Esophagus squamous epithelium (tissue), 5 donors: ENCODE results near the gene MARCHF11. TPM values are rescaled to one million over a fixed set of nuclear protein-coding genes. Genes with fewer than 3 reads are reported as not detected.
A peak's percentile ranks its signal among the peaks of the same experiment; 100 is the strongest.

Source experiments
- DNase-seq: peaks from one replicate; lab custom pipeline; 2025; lab: John Stamatoyannopoulos, UW
- H3K27ac ChIP-seq, 4 donors: fragments of 200-600 bp; sonication (generic); one replicate each; pipeline ENCODE4 v1.5.1; 2016 to 2019; ENCODE audit warnings: mild to moderate bottlenecking in 1 of 4
- H3K27me3 ChIP-seq, 4 donors: fragments of 200-600 bp; sonication (generic); 1 replicate in 3 of 4; 2 replicates in 1 of 4; pipeline versions ENCODE4 v1.5.1 to v1.6.0; 2017 to 2021; ENCODE audit warnings: antibody characterized with exemption in 1 of 4
- H3K36me3 ChIP-seq, 3 donors: fragments of 200-600 bp; sonication (generic); one replicate each; pipeline ENCODE4 v1.5.1; 2016 to 2019
- H3K4me1 ChIP-seq, 3 donors: fragments of 200-600 bp; sonication (generic); one replicate each; pipeline ENCODE4 v1.5.1; 2017 to 2019
- H3K4me3 ChIP-seq, 4 donors: fragments of 200-600 bp; sonication (generic); 1 replicate in 3 of 4; 2 replicates in 1 of 4; pipeline ENCODE4 v1.5.1; 2016 to 2019; ENCODE audit warnings: mild to moderate bottlenecking in 2 of 4, moderate library complexity in 1 of 4
- H3K9me3 ChIP-seq, 3 donors: fragments of 200-600 bp; sonication (generic); one replicate each; pipeline ENCODE4 v1.5.1; 2016 to 2019
- CTCF ChIP-seq, 6 experiments: fragments of 450-650 bp in 4 of 6; fragments of 200-600 bp in 2 of 6; sonication (generic) in 2 of 6; IDR thresholded peaks; one replicate each; pipeline ENCODE4 v1.5.1; 2016 to 2019; ENCODE audit warnings: antibody characterized with exemption in 6 of 6, mild to moderate bottlenecking in 4 of 6, moderate library complexity in 4 of 6
- POLR2A ChIP-seq, 4 donors: fragments of 450-650 bp; IDR thresholded peaks; one replicate each; pipeline ENCODE4 v1.6.1; 2017; ENCODE audit warnings: antibody characterized with exemption in 4 of 4, mild to moderate bottlenecking in 4 of 4, moderate library complexity in 3 of 4
- WGBS, 2 donors: methylation state at CpG; one replicate each; pipeline ENCODE4 v1.1.5; 2018; 5-methylcytosine and 5-hydroxymethylcytosine counted together
- intact Hi-C: fragments of 100-400 bp; cut with DNase I; formaldehyde crosslinking; loops from one replicate; pipeline ENCODE4 v1.15.0; 2022
- total RNA-seq, 4 donors: library from RNA; depleted of rRNA; stranded (reverse); fragments of >200 nt; gene quantifications; one replicate each; pipeline ENCODE4 v1.1.0, GENCODE V29; 2016
- donor health status: DM: yes; HTN: yes; CAD: no.

Gene MARCHF11
- total RNA-seq, 4 donors from 2014 or later, result not detected

DNA sequence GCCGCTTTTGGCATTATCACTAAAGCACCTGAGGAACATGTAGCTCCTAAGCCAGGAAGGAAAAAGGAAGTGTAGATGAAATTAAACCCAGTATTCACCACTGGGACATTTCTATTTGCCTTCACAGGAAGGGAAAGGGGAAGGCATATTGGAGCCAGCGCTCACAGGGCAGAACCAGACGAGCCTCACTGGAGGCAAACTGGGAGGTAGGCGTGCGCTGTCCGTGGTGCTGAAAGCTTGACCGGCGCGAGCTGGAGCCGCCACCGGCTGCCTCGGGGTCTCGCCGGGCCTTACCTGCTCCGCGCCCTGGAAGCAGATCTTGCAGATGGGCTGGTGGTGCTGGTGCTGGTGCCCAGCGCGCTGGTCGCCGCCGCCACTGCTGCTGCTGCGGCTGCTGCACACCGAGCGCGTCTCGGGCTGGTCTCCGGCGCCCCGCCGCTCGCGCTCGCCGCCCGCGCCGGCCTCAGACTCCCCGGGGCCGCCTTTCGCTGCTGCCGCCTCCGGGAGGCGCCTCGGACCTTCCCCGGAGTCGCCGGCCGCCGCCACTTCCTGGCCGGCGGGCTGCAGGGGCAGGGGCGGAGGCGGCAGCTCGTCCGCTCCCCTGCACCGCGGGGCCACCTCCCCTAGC lies 732 bp downstream of the MARCHF11 start:
- no peaks in the 10 kb centered on the region for H3K9me3 ChIP-seq
- 12 to 15% methylated on average over 3 to 11 of the region's 57 CpGs for WGBS, 2 donors
- no peak overlapping the region for H3K27ac ChIP-seq
- H3K4me3 ChIP-seq, result peak overlapping the region in 2 of 4 donors; percentile 25 to 48
- no peak for TF ChIP-seq POLR2A (IDR thresholded peaks at IDR 0.05)
- DNase-seq, result no peak
- H3K4me1 ChIP-seq, result peaks cover 0 to 18% (median 8%) of the 10 kb centered on the region in 3 donors
- H3K27me3 ChIP-seq, result peaks cover 7 to 79% (median 10%) of the 10 kb centered on the region in 4 donors
- H3K36me3 ChIP-seq, result no peaks in the 10 kb centered on the region
- intact Hi-C loops, result no loop called here

DNA sequence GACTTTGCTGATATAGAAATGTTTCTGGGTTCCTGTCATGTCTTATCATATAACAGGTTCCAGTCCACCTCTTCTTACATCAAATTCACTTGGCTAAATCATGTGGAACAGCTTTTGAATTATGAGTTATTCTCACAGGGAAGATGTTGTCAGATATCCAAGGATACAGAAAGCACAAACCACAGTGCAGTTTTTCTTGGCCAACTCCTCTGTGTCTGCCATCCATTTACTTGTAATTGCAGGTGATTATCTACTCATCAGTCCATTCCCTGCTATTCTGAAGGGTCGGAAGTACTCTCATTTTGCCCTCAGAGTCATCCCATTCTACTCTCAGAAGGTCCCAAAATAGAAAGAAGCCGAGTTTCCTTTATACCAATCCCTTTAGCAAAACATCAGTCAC lies 10.0 kb downstream of the MARCHF11 start:
- Histone ChIP-seq H3K36me3 (no peaks in the 10 kb centered on the region), H3K4me3 (no peak overlapping the region), H3K27me3 (peaks cover 0 to 5% (median 0%) of the 10 kb centered on the region in 4 donors), H3K9me3 (no peaks in the 10 kb centered on the region), H3K27ac (no peak overlapping the region), H3K4me1 (no peaks in the 10 kb centered on the region)
- 12 to 57% methylated on average over 2 of the region's 2 CpGs for WGBS, 2 donors
- DNase-seq, result no peak
- intact Hi-C loops, result loop anchor here (10.0 kb wide), 1 partner anchor 285 kb away; no protein-coding TSS in a partner anchor
- TF ChIP-seq CTCF (IDR thresholded peaks at IDR 0.05), result no peak
- TF ChIP-seq POLR2A (IDR thresholded peaks at IDR 0.05), result no peak

DNA sequence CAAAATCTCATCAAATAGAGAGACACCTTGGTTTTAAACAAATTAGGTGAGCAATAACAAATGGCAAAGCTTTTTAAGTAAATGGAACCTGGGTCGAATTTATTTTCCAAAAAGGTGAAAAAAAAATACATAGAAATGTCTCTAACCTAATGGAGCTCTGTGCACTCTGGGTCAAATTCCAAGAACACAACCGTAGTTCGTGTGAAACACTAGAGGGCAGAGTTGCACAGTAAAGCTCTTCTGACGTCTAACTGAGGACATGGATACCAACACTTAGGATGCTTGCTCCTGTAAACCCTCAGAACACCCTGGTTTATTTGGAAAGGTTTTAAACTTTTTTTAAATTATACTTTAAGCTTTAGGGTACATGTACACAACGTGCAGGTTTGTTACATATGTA lies 18.9 kb downstream of the MARCHF11 start:
- Histone ChIP-seq H3K27ac (no peak overlapping the region), H3K4me1 (no peaks in the 10 kb centered on the region), H3K9me3 (no peaks in the 10 kb centered on the region), H3K27me3 (no peaks in the 10 kb centered on the region), H3K36me3 (no peaks in the 10 kb centered on the region), H3K4me3 (no peak overlapping the region)
- TF ChIP-seq POLR2A (IDR thresholded peaks at IDR 0.05) (no peak), CTCF (IDR thresholded peaks at IDR 0.05) (peak; percentile 9 to 57 (median 35))
- intact Hi-C loops, result loop anchor here (10.0 kb wide), 1 partner anchor 294 kb away; no protein-coding TSS in a partner anchor
- WGBS, 2 donors, result 2 to 3% methylated on average over 5 of the region's 5 CpGs
- no peak for DNase-seq

GRCh38 chr5:16159636-16160035 lies 20.0 kb downstream of the MARCHF11 start:
- intact Hi-C loops, result loop anchor here (10.0 kb wide), 1 partner anchor 295 kb away; no protein-coding TSS in a partner anchor
- Histone ChIP-seq H3K9me3 (no peaks in the 10 kb centered on the region), H3K36me3 (no peaks in the 10 kb centered on the region), H3K4me3 (no peak overlapping the region), H3K27ac (no peak overlapping the region), H3K4me1 (no peaks in the 10 kb centered on the region), H3K27me3 (no peaks in the 10 kb centered on the region)
- TF ChIP-seq POLR2A (IDR thresholded peaks at IDR 0.05) (no peak), CTCF (IDR thresholded peaks at IDR 0.05) (no peak)
- no peak for DNase-seq
- 70 to 78% methylated on average over 2 of the region's 2 CpGs for WGBS, 2 donors

- Histone ChIP-seq H3K36me3 (no peaks in the 10 kb centered on the region), H3K9me3 (no peaks in the 10 kb centered on the region), H3K27ac (no peak overlapping the region), H3K4me3 (no peak overlapping the region), H3K27me3 (no peaks in the 10 kb centered on the region), H3K4me1 (no peaks in the 10 kb centered on the region)
- WGBS, 2 donors, result 78 to 93% methylated on average over 1 of the region's 1 CpG
- intact Hi-C loops, result no loop called here
- no peak for TF ChIP-seq CTCF (IDR thresholded peaks at IDR 0.05)
- TF ChIP-seq POLR2A (IDR thresholded peaks at IDR 0.05), result no peak
- DNase-seq, result no peak
Observed at GRCh38 chr5:16156152-16156551, 23.4 kb downstream of the MARCHF11 start.
